Activated T-cell treated with anti-CD3 and anti-CD28 coated beads, Interleukin-2, amount 50 U/mL, for 4 hours (primary cell): ENCODE measurements around the gene OLFML2B. TPM values are rescaled to one million over a fixed set of nuclear protein-coding genes. Genes with fewer than 3 reads are reported as not detected.

Experiments
- ATAC-seq, 2 donors: fragments of 200-7000 bp; cut with Tn5 transposase; one replicate each; pipeline ENCODE4 v1.10.0; 2021
- DNase-seq: peaks from one replicate; pipeline ENCODE4 v3.0.0-alpha.2; 2020
- H3K27me3 Mint-ChIP-seq: one replicate; pipeline ENCODE4 v1.8.0; 2021; ENCODE audit warnings: low read depth, mixed read lengths
- H3K36me3 Mint-ChIP-seq: one replicate; pipeline ENCODE4 v1.8.0; 2022; ENCODE audit warnings: mixed read lengths; ENCODE audit not compliant: insufficient read depth
- H3K4me1 Mint-ChIP-seq: one replicate; pipeline ENCODE4 v1.8.0; 2021; ENCODE audit warnings: low read depth, mixed read lengths
- H3K4me3 Mint-ChIP-seq: one replicate; pipeline ENCODE4 v1.8.0; 2021; ENCODE audit warnings: mild to moderate bottlenecking, moderate library complexity, mixed read lengths
- H3K9me3 Mint-ChIP-seq: one replicate; pipeline ENCODE4 v1.8.0; 2021; ENCODE audit warnings: mixed read lengths
- total RNA-seq, 3 donors: library from RNA; stranded (reverse); gene quantifications; one replicate each; pipeline ENCODE4 v1.2.1, GENCODE V29; 2021

The OLFML2B gene
- total RNA-seq, 3 donors from 2014 or later: 1.3 to 2.0 (median 1.5) TPM

- no peaks in the 10 kb centered on the region for H3K27me3 Mint-ChIP-seq
- H3K4me1 Mint-ChIP-seq: peaks cover 3% of the 10 kb centered on the region
These were observed 78.2 kb downstream of the OLFML2B start for GRCh38 chr1:161945306-161946060.

GRCh38 chr1:161944381-161944780 lies 79.3 kb downstream of the OLFML2B start:
- H3K27me3 Mint-ChIP-seq: no peaks in the 10 kb centered on the region
- no peak for DNase-seq
- H3K4me3 Mint-ChIP-seq: no peak overlapping the region
- peaks cover 3% of the 10 kb centered on the region for H3K4me1 Mint-ChIP-seq
- no peaks in the 10 kb centered on the region for H3K9me3 Mint-ChIP-seq
- ATAC-seq: no peak
- H3K36me3 Mint-ChIP-seq: peaks cover 49% of the 10 kb centered on the region

More at GRCh38 chr1:161945306-161946060, 78.2 kb downstream of the OLFML2B start:
- Mint-ChIP-seq H3K36me3 (peaks cover 49% of the 10 kb centered on the region), H3K4me3 (no peak overlapping the region), H3K9me3 (no peaks in the 10 kb centered on the region)
- no peak for DNase-seq
- no peak for ATAC-seq

GRCh38 chr1:161943737-161944136 lies 79.9 kb downstream of the OLFML2B start:
- Mint-ChIP-seq H3K9me3 (no peaks in the 10 kb centered on the region), H3K4me1 (peaks cover 3% of the 10 kb centered on the region), H3K36me3 (peaks cover 46% of the 10 kb centered on the region), H3K27me3 (no peaks in the 10 kb centered on the region), H3K4me3 (no peak overlapping the region)
- DNase-seq (no peak), ATAC-seq (no peak)

GRCh38 chr1:161941726-161942436 lies 81.8 kb downstream of the OLFML2B start:
- Mint-ChIP-seq H3K4me3 (no peak overlapping the region), H3K9me3 (no peaks in the 10 kb centered on the region), H3K4me1 (peaks cover 2% of the 10 kb centered on the region), H3K36me3 (peaks cover 41% of the 10 kb centered on the region), H3K27me3 (no peaks in the 10 kb centered on the region)
- no peak for ATAC-seq
- DNase-seq: no peak

- H3K27me3 Mint-ChIP-seq: no peaks in the 10 kb centered on the region
- no peak for DNase-seq
- no peak overlapping the region for H3K4me3 Mint-ChIP-seq
- ATAC-seq: no peak
- H3K4me1 Mint-ChIP-seq: peaks cover 5% of the 10 kb centered on the region
- H3K36me3 Mint-ChIP-seq: peaks cover 44% of the 10 kb centered on the region
- no peaks in the 10 kb centered on the region for H3K9me3 Mint-ChIP-seq
These were observed 82.6 kb downstream of the OLFML2B start for GRCh38 chr1:161940866-161941591.

GRCh38 chr1:161936786-161937185 lies 86.9 kb downstream of the OLFML2B start:
- ATAC-seq (no peak), DNase-seq (no peak)
- Mint-ChIP-seq H3K4me3 (no peak overlapping the region), H3K4me1 (peaks cover 40% of the 10 kb centered on the region), H3K9me3 (no peaks in the 10 kb centered on the region), H3K36me3 (peaks cover 21% of the 10 kb centered on the region), H3K27me3 (no peaks in the 10 kb centered on the region)

GRCh38 chr1:161935264-161935663 lies 88.4 kb downstream of the OLFML2B start:
- H3K36me3 Mint-ChIP-seq: peaks cover 13% of the 10 kb centered on the region
- peaks cover 40% of the 10 kb centered on the region for H3K4me1 Mint-ChIP-seq
- no peaks in the 10 kb centered on the region for H3K9me3 Mint-ChIP-seq
- DNase-seq (no peak), ATAC-seq (no peak)
- H3K4me3 Mint-ChIP-seq: no peak overlapping the region
- no peaks in the 10 kb centered on the region for H3K27me3 Mint-ChIP-seq

- peak; percentile 70 to 77 for ATAC-seq
- Mint-ChIP-seq H3K36me3 (peaks cover 14% of the 10 kb centered on the region), H3K9me3 (no peaks in the 10 kb centered on the region), H3K4me3 (peak overlapping the region; percentile 1), H3K4me1 (peaks cover 44% of the 10 kb centered on the region), H3K27me3 (no peaks in the 10 kb centered on the region)
- DNase-seq: no peak
These were observed 89.8 kb downstream of the OLFML2B start for GRCh38 chr1:161933592-161934588.

Other genes with a start within 250 kb of the OLFML2B start
- under 1 TPM; 0.05 to 0.37 (median 0.13) TPM for gene NOS1AP, start 45.8 kb upstream of the OLFML2B start, total RNA-seq